ENCODE results near the gene PHETA1.

The PHETA1 gene

DNA sequence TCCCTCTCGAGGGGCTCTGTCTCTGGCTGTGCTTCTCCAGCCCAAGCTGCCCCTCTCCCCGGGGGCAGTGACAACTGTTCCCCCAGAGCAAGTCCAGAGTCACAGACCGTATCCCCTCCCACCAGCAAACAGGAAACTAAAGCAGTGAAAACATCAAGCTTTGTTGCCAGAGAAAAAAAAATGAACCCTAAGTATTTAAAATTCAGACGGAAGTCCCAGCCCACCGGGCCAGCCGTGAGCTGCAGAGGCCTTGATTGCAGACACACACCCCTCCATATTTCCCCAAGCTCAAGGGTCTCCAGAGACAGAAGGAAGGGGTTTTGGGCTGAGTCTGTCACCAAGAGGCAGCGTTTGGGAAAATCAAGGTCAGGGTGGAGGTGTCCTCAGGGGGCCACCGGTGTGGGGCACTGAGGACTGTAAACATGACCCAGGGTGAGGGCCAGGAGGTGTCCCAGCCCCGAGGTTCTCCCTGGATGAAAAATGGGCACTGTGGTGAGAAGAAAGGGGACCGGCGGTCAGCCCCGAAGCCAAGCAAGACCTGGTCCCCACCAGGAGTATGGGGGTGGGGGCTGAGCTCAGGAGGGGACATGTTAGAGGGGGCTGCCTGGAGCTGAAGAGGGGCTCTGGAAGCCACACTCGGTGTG, 7.7 kb downstream of the PHETA1 start:
- DNase-seq (ENCODE audit: low spot score), result no peak
- in situ Hi-C loops (cut with MboI; ENCODE audit: low pct_unique_long_range_greater_than_20kb, low sequenced_read_pairs, unreplicated experiment), result no loop called here
- TF ChIP-seq, protein P1, sequence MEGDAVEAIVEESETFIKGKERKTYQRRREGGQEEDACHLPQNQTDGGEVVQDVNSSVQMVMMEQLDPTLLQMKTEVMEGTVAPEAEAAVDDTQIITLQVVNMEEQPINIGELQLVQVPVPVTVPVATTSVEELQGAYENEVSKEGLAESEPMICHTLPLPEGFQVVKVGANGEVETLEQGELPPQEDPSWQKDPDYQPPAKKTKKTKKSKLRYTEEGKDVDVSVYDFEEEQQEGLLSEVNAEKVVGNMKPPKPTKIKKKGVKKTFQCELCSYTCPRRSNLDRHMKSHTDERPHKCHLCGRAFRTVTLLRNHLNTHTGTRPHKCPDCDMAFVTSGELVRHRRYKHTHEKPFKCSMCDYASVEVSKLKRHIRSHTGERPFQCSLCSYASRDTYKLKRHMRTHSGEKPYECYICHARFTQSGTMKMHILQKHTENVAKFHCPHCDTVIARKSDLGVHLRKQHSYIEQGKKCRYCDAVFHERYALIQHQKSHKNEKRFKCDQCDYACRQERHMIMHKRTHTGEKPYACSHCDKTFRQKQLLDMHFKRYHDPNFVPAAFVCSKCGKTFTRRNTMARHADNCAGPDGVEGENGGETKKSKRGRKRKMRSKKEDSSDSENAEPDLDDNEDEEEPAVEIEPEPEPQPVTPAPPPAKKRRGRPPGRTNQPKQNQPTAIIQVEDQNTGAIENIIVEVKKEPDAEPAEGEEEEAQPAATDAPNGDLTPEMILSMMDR (IDR thresholded peaks at IDR 0.05; ENCODE audit: extremely low read depth, insufficient read depth, missing control alignments), result no peak

DNA sequence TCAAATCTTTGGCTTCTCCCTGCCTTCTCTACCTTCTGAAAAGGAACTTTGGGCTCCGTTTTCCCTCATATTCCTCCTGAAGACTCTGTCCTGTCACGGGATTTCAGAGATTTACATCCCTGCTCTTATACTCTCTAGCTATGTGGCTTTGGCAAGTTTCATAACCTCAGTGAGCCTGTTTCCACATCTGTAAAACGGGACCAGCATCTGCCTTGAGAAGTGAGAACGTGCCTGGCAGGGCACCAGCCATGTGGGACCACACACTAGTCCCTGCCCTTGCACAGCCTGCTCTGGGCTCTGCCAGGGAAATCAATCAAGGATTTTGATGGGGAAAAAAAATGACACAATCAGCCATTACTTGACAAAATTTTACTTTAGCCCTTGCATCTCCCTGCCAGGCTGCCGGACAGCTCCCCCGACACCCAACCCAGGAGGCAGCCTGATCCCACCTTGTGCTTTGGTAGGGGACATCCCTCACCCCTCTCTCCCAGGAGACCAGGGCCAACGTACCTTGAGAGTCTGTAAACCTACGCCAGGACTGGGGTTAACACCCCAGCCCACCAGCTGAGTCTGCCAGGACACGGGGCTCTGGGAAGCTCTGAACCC, 8.5 kb downstream of the PHETA1 start:
- TF ChIP-seq, protein P1 (IDR thresholded peaks at IDR 0.05; ENCODE audit: extremely low read depth, insufficient read depth, missing control alignments), result no peak
- DNase-seq (ENCODE audit: low spot score), result no peak
- in situ Hi-C loops (cut with MboI; ENCODE audit: low pct_unique_long_range_greater_than_20kb, low sequenced_read_pairs, unreplicated experiment), result no loop called here

DNA sequence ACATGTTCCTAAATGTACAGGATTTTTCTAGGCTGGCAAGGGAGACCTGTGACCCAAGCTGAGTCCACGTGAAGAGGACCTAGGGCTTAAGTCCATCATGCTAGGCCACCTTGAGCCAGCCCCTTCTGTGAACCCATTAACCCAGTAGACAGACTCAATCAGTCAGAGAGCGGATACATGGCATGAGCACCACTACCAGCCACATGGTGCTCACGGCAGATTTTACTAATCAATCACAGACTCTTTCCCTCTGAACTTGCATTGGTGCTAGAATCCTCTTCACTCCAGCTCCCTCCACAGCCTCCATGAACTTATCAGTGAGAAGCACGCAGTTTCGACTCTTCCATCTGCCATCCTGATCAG, 9.0 kb downstream of the PHETA1 start:
- TF ChIP-seq, protein P1 (IDR thresholded peaks at IDR 0.05; ENCODE audit: extremely low read depth, insufficient read depth, missing control alignments), result no peak
- in situ Hi-C loops (cut with MboI; ENCODE audit: low pct_unique_long_range_greater_than_20kb, low sequenced_read_pairs, unreplicated experiment), result no loop called here
- DNase-seq (ENCODE audit: low spot score), result no peak

DNA sequence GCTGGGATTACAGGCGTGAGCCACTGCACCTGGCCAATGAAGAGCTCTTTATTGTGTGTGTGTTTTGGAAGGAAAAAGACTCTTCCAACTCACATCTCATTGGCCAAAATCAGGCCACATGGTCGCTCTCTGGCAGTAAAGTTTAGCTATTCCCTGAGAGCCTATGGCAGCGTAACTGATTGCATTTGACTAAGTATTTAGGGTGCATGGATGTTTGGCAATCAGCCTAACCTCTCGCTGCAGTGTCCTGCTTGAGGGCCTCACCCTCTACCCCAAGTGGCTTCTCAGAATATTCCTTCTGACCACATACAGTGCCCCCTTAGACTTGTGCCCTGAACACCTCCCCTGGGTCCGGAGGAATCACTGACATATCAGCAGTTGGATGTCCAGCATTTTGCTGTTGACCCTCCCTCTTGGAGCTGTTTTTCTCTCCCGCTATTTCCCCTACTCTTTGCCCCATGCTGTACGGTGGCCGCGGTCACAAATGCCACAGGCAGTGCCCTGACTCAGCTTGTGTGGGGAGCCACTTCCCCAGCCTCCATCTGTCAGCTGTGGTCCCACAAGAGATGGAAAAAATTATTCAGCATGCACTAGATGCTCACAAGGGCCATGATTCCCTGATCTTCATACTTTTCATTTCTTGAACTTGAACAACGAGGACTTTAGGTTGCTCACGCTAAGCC, 9.5 kb downstream of the PHETA1 start:
- TF ChIP-seq, protein P1 (IDR thresholded peaks at IDR 0.05; ENCODE audit: extremely low read depth, insufficient read depth, missing control alignments), result no peak
- no peak for DNase-seq (ENCODE audit: low spot score)
- in situ Hi-C loops (cut with MboI; ENCODE audit: low pct_unique_long_range_greater_than_20kb, low sequenced_read_pairs, unreplicated experiment), result no loop called here

DNA sequence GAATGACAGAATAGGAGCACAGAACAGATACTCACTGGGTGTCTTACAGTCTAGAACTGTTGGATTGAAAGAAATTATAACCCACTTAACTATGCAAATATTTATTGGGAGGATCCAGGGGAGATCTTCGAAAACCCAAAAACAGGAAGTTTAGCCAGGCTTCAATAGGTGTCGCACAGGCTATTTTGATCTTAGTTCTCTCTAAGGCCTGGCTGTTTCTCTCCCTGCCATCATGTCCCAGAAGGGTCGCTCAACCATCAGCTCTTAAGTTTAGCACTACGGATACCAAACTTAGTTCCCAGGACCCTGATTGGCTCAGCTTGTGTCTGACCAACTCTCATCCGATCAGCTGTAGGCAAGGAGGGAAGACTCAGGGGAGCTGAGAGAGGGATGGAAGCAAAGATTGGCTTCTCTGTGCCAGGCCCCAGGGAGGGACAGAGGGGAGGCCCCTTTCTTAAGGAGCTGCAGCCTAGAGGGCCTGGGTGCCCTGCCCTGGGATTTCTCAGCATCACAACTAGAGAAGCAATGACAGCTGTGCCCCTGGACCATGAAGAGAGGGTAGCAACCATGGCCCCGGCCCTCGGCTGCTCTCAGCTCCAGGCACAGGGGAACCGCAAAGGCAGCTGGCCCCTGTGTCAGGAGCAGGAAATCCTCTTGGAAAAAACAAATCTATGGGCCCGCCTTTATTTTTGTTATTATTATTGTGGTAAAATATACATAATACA, 13.5 kb downstream of the PHETA1 start:
- TF ChIP-seq, protein P1 (IDR thresholded peaks at IDR 0.05; ENCODE audit: extremely low read depth, insufficient read depth, missing control alignments), result no peak
- in situ Hi-C loops (cut with MboI; ENCODE audit: low pct_unique_long_range_greater_than_20kb, low sequenced_read_pairs, unreplicated experiment), result no loop called here
- no peak for DNase-seq (ENCODE audit: low spot score)

DNA sequence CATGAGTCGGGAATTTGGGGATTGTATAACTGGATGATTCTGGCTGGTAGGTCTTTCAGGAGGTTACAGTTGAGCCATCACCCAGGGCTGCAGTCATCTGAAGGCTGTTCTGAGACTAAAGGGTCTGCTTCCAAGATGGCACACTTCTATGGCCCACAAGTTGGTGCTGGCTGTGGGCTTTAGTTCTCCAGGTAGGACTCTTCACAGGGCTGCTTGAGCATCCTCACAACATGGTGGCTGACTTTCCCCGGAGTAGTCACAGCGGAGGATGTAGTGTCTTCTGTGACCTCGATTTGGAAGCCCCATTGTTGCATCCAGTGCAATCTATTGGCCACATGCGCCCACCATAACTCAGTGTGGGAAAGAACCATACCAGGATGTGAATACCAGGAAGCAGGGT, 14.4 kb downstream of the PHETA1 start:
- TF ChIP-seq, protein P1 (IDR thresholded peaks at IDR 0.05; ENCODE audit: extremely low read depth, insufficient read depth, missing control alignments), result no peak
- in situ Hi-C loops (cut with MboI; ENCODE audit: low pct_unique_long_range_greater_than_20kb, low sequenced_read_pairs, unreplicated experiment), result no loop called here
- DNase-seq (ENCODE audit: low spot score), result no peak

Data from GM13977 (cell line).